ENCODE results near the gene IRX5. TPM values are rescaled to one million over a fixed set of nuclear protein-coding genes. Genes with fewer than 3 reads are reported as not detected.

The IRX5 gene
- 10 to 100 TPM; 15.2 to 45.6 (median 31.9) TPM for total RNA-seq

GRCh38 chr16:54930005-54930868 lies at the start of gene IRX5:
Gene IRX5, plus strand, starts transcription at chr16:54930865. Its CDS starts 334 bp downstream, at chr16:54931199.
- 1% methylated on average over 46 to 71 of the region's 71 CpGs for WGBS, 2 donors
- Histone ChIP-seq H3K9me3 (no peaks in the 10 kb centered on the region), H3K4me1 (peaks cover 20 to 32% (median 25%) of the 10 kb centered on the region in 4 donors), H3K27ac (peak within 1 kb of the TSS; percentile 82 to 89 (median 85)), H3K36me3 (peaks cover 0 to 4% (median 0%) of the 10 kb centered on the region in 4 donors), H3K4me3 (peak within 1 kb of the TSS; percentile 54 to 74 (median 72)), H3K27me3 (peaks cover 0 to 46% (median 28%) of the 10 kb centered on the region in 4 donors)
- ATAC-seq (ENCODE audit: low FRiP score in 2 of 2) (peak; percentile 82 to 92), DNase-seq (peak; percentile 91 to 94)
- TF ChIP-seq EP300 (IDR thresholded peaks at IDR 0.05) (no peak), POLR2A (IDR thresholded peaks at IDR 0.05) (peak in 2 of 4 donors; percentile 16 to 81), POLR2AphosphoS5 (IDR thresholded peaks at IDR 0.05) (peak; percentile 33 to 60), CTCF (IDR thresholded peaks at IDR 0.05) (peak in 3 of 6 experiments; percentile 34 to 52 (median 36))

- Histone ChIP-seq H3K27me3 (no peaks in the 10 kb centered on the region), H3K4me1 (no peaks in the 10 kb centered on the region), H3K9me3 (peaks cover 0 to 7% (median 0%) of the 10 kb centered on the region in 4 donors), H3K4me3 (no peak overlapping the region), H3K27ac (no peak overlapping the region), H3K36me3 (no peaks in the 10 kb centered on the region)
- TF ChIP-seq POLR2AphosphoS5 (IDR thresholded peaks at IDR 0.05) (no peak), EP300 (IDR thresholded peaks at IDR 0.05) (no peak), POLR2A (IDR thresholded peaks at IDR 0.05) (no peak), CTCF (IDR thresholded peaks at IDR 0.05) (no peak)
- DNase-seq (no peak), ATAC-seq (ENCODE audit: low FRiP score in 2 of 2) (no peak)
- WGBS, 2 donors: 51 to 56% methylated on average over 2 of the region's 2 CpGs
These were observed 48.1 kb upstream of the IRX5 start for GRCh38 chr16:54882556-54882955.

GRCh38 chr16:54883358-54883757 lies 47.3 kb upstream of the IRX5 start:
- no peak for DNase-seq
- Histone ChIP-seq H3K27me3 (no peaks in the 10 kb centered on the region), H3K27ac (no peak overlapping the region), H3K4me3 (no peak overlapping the region), H3K36me3 (no peaks in the 10 kb centered on the region), H3K9me3 (peaks cover 0 to 7% (median 0%) of the 10 kb centered on the region in 4 donors), H3K4me1 (no peaks in the 10 kb centered on the region)
- TF ChIP-seq EP300 (IDR thresholded peaks at IDR 0.05) (no peak), POLR2AphosphoS5 (IDR thresholded peaks at IDR 0.05) (no peak), CTCF (IDR thresholded peaks at IDR 0.05) (no peak), POLR2A (IDR thresholded peaks at IDR 0.05) (no peak)
- WGBS, 2 donors: 81 to 86% methylated on average over 1 of the region's 1 CpG
- no peak for ATAC-seq (ENCODE audit: low FRiP score in 2 of 2)

- DNase-seq (no peak), ATAC-seq (ENCODE audit: low FRiP score in 2 of 2) (no peak)
- no peaks in the 10 kb centered on the region for H3K4me1 ChIP-seq
- no peaks in the 10 kb centered on the region for H3K36me3 ChIP-seq
- TF ChIP-seq POLR2A (IDR thresholded peaks at IDR 0.05): no peak
- no peak for TF ChIP-seq CTCF (IDR thresholded peaks at IDR 0.05)
- TF ChIP-seq EP300 (IDR thresholded peaks at IDR 0.05): no peak
- no peak for TF ChIP-seq POLR2AphosphoS5 (IDR thresholded peaks at IDR 0.05)
- WGBS, 2 donors: 79 to 81% methylated on average over 2 of the region's 2 CpGs
- peaks cover 0 to 7% (median 0%) of the 10 kb centered on the region in 4 donors for H3K9me3 ChIP-seq
- H3K4me3 ChIP-seq: no peak overlapping the region
- H3K27me3 ChIP-seq: no peaks in the 10 kb centered on the region
- H3K27ac ChIP-seq: no peak overlapping the region
These were observed 44.6 kb upstream of the IRX5 start for GRCh38 chr16:54886078-54886477.

Measured in upper lobe of left lung (tissue), 6 donors.